Omental fat pad (tissue), 4 donors: ENCODE results near the gene GSTM1. TPM values are rescaled to one million over a fixed set of nuclear protein-coding genes. Genes with fewer than 3 reads are reported as not detected.
"Not testable (repeated sequence)": the region's sequence is repeated elsewhere in the genome, so short reads cannot be mapped to it uniquely, and the experiment has no call there.

Source experiments
- ATAC-seq: fragments of 150-250 bp; one replicate; pipeline ENCODE4 v1.9.1; 2016; ENCODE audit warnings: mild to moderate bottlenecking, moderate library complexity; ENCODE audit not compliant: low FRiP score
- DNase-seq: peaks from one replicate; pipeline ENCODE4 v3.0.0-alpha.2; 2019; ENCODE audit warnings: low spot score
- total RNA-seq, 4 donors: library from RNA; depleted of rRNA; stranded (reverse); fragments of >200 nt; gene quantifications; one replicate each; pipeline ENCODE4 v1.1.0, GENCODE V29; 2016
- TF ChIP-seq, protein P1 (sequence below), 3 donors: fragments of 450-650 bp; IDR thresholded peaks; one replicate each; pipeline ENCODE4 v1.5.1; 2016 to 2017; ENCODE audit warnings: antibody characterized with exemption in 3 of 3, mild to moderate bottlenecking in 3 of 3, moderate library complexity in 2 of 3

Gene GSTM1
- total RNA-seq, 4 donors from 2014 or later, result 19.3 TPM; not detected in 3

DNA sequence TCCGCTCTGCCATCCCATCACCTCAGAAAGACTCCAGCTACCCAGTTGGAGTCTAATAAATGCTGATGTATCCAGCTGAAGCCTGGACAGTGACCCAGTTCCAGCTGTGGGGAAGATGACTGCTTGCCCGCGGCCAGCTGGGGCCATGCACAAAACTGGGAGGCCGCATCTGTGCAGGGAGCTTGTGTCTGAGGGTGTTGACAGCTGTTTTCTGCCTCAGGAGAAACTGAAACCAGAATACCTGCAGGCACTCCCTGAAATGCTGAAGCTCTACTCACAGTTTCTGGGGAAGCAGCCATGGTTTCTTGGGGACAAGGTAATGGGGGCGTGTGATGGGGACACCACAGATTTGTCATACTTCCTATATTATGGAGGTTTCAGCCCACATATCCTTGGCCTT is 16.6 kb upstream of the GSTM1 start:
- no peak for DNase-seq
- TF ChIP-seq, protein P1, sequence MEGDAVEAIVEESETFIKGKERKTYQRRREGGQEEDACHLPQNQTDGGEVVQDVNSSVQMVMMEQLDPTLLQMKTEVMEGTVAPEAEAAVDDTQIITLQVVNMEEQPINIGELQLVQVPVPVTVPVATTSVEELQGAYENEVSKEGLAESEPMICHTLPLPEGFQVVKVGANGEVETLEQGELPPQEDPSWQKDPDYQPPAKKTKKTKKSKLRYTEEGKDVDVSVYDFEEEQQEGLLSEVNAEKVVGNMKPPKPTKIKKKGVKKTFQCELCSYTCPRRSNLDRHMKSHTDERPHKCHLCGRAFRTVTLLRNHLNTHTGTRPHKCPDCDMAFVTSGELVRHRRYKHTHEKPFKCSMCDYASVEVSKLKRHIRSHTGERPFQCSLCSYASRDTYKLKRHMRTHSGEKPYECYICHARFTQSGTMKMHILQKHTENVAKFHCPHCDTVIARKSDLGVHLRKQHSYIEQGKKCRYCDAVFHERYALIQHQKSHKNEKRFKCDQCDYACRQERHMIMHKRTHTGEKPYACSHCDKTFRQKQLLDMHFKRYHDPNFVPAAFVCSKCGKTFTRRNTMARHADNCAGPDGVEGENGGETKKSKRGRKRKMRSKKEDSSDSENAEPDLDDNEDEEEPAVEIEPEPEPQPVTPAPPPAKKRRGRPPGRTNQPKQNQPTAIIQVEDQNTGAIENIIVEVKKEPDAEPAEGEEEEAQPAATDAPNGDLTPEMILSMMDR (IDR thresholded peaks at IDR 0.05), result no peak
- ATAC-seq, result no peak

DNA sequence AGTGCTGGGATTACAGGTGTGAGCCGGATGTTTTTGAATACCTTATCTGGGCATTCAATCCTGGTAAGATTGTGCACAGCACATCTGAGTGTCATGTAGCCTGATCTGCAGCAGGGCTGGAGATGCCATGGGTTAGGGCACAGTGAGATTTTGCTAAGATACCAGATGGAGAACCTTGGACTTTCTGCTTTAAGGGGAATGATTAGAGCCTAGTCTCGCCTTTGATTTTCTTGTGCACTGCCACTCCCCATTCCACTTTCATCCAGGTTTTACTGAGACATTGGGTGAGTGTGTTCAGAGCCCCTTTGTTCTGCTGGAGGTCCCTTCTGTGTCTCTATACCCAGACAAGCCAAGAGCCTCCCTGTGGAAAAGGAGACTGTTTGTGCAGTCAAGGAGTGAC is 13.8 kb upstream of the GSTM1 start:
- DNase-seq, ATAC-seq: not testable (repeated sequence)

DNA sequence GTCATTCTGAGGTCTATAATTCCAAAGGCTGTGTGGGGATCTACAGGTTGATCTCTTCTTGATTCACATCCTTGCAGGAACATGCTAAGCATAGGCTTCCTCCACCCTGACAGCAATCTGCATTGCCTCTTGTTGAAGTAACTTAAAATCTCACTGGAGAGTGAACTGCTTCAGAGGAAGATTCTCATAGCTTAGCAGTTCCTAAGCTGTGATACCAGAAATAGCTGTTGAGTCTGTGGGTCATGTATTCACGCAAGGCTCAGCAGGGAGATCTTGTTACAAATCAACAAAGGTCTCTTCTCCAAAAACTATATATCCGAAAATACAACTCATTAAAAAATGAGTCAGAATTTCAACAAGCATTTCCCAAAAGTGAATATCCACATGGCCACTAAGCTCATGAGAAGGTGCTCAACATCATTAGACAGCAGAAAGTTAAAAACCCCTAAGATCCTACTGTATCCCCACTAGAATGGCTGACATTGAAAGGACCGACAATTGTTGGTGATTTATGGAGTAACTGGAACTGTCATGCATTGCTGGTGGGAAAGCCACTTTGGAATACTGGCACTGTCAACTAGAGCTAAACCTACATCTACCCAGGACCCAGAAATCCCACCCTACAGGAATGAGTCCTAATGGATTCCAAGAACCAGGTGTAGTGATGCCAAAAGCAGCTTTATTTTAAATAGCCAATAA is 10.8 kb upstream of the GSTM1 start:
- not testable (repeated sequence) for ATAC-seq, DNase-seq

DNA sequence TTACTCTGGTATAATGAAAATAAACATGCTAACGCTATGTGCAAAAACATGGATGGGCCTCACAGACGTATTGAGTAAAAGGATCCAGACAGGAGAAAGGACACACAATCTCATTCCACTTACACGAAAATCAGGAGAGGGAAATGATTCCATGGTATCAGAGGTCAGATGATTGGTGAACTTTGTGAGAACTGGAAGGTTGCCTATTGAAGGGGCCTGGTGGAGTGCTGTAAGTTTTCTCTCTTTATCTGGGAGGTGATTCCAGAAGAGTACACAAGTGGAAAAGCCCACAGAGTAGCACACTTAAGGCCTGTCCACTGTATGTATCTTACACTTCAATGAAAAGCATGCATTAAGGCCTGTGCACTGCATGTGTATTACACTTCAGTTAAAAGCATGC is 10.2 kb upstream of the GSTM1 start:
- DNase-seq (no peak), ATAC-seq (no peak)
- TF ChIP-seq, protein P1 (IDR thresholded peaks at IDR 0.05), result no peak

DNA sequence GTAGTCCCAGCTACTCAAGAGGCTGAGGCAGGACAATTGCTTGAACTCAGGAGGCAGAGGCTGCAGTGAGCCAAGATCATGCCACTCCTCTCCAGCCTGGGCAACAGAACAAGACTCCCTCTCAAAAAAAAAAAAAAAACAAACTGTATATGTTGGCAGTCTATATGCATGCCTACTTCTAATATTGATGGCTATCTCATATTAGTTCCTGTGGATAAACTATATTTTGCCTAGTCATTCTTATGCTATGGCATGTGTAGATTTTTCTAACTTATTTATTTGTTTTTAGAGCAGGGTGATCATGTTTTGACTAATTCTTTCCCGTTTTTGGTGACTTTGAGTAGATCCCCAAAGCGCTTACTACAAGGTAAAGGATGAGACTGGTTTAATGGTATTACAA is 9.0 kb upstream of the GSTM1 start:
- not testable (repeated sequence) for ATAC-seq, DNase-seq

DNA sequence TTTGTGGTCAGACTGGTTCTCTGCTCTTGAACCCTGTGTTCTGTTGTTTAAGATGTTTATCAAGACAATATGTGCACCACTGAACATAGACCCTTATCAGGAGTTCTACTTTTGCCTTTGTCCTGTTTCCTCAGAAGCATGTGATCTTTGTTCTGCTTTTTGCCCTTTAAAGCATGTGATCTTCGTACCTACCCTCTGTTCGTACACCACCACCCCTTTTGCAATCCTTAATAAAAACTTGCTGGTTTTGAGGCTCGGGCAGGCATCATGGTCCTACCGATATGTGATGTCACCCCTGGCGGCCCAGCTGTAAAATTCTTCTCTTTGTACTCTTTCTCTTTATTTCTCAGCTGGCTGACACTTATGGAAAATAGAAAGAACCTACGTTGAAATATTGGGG is 2.8 kb upstream of the GSTM1 start:
- not testable (repeated sequence) for ATAC-seq, DNase-seq

DNA sequence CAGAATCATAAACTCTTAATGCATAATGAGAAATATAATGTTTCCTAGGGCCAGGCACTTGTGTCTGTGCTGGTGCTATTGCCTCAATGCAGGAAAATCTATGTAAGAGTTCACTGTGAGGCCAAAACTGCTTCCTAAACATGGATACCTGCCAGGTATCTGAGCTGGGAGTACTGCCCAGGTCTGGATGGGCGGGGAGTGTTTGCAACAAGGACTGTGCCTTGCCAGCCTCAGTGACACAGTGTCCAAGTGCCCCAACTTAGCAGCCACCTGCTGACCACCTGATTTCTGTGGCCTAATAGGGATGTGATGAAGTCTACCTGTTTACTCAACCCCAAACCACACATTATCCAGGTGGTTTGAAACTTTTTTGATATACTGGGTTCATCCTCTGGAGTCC is 2.2 kb upstream of the GSTM1 start:
- DNase-seq, ATAC-seq: not testable (repeated sequence)

DNA sequence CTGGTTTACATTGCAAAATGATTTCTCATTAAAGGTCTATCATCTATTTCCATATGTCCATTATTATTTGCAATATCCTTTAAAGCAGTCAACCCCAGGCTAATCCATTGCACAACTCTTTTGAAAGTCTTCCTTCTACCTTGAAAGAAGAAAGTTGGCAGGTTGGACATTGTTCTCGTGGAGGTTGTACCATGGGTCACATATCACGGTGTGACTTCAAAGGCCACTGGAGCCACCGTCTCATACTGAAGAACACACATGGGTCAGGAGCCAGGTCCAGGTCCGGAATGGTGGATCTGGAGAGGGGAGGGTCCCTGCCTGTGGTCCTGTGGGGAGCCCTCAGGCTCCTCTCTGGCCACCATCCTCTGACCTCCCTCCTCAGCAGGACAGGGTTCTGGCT is 1.7 kb upstream of the GSTM1 start:
- not testable (repeated sequence) for ATAC-seq, DNase-seq

DNA sequence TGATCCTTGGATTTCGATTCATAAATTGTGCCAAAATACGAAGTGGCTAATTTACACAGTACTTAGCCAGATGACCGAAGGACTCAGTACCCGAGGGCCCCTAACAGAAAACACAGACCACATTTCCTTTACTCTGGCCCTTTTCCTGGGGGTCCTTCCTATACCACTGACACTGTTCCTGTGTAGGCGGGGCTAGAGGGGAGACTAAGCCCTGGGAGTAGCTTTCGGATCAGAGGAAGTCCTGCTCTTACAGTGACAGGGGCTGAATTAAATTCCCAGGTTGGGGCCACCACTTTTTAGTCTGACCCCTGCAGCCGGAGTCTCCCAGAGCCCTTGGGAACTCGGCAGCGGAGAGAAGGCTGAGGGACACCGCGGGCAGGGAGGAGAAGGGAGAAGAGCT is 508 bp upstream of the GSTM1 start:
- not testable (repeated sequence) for DNase-seq, ATAC-seq

DNA sequence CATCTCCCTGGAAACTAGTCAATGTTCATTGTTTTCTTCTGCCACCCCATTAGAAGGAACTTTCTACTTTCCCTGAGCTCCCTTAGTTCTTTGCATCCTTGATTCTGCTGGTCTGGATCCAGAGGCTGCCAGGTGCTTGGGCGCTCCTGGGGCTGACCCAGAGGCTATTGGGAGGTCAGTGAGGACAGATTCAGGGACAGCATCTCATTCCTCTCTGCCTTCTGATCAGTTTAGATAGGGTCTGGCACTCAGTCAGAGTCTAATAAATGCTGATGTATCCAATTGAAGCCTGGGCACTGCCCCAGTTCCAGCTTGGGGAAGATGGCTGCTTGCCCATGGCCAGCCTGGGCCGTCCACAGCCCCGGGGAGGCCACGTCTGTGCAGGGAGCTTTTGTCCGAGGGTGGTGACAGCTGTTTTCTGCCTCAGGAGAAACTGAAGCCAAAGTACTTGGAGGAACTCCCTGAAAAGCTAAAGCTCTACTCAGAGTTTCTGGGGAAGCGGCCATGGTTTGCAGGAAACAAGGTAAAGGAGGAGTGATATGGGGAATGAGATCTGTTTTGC is 2.3 kb downstream of the GSTM1 start:
- TF ChIP-seq, protein P1 (IDR thresholded peaks at IDR 0.05), result no peak
- ATAC-seq (no peak), DNase-seq (no peak)

DNA sequence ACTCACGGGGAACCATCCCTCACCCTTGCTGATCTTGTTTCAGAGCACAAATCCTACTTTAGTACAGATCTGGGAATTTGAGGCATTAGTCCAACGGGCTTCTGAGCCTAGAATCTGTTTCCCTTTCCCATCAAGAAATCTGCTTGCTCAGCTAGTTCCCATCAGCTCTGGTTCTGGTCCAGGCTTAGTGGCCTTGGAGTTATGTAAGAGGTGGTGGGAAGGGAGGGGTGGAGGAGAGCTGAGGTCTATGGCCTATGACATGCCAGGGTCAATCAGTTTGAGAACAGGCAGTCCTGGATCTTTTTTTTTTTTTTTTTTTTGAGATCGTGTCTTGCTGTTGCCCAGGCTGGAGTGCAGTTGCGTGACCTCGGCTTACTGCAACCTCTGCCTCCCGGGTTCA is 4.1 kb downstream of the GSTM1 start:
- TF ChIP-seq, protein P1 (IDR thresholded peaks at IDR 0.05), result no peak
- DNase-seq, result no peak
- ATAC-seq, result no peak

DNA sequence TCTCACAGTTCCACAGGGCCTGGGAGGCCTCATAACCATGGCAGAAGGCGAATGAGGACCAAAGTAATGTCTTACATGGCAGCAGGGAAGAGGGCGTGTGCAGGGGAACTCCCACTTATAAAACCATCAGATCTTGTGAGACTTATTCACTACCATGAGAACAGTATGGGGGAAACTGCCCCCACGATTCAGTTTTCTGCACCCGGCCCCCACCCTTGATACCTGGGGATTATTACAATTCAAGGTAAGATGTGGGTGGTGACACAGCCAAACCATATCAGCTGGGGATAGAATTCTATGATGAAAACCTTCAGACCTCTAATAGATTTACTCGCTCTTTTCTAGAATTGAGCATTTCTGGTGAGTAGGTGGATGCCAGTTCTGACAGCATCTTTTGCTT is 6.8 kb downstream of the GSTM1 start:
- ATAC-seq, DNase-seq: not testable (repeated sequence)

DNA sequence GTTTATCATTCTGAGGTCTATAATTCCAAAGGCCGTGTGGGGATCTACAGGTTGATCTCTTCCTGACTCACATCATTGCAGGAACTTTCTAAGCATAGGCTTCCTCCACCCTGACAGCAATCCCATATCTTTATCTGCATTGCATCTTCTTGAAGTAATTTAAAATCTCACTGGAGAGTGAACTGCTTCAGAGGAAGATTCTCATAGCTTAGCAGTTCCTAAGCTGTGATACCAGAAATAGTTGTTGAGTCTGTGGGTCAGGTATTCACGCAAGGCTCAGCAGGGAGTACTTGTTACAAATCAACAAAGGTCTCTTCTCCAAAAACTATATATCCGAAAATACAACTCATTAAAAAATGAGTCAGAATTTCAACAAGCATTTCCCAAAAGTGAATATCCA is 7.5 kb downstream of the GSTM1 start:
- ATAC-seq, DNase-seq: not testable (repeated sequence)
